Measurements from ENCODE around the gene AURKA. TPM values are rescaled to one million over a fixed set of nuclear protein-coding genes. Genes with fewer than 3 reads are reported as not detected.
"Not testable (repeated sequence)": the region's sequence is repeated elsewhere in the genome, so short reads cannot be mapped to it uniquely, and the experiment has no call there.

The AURKA gene
- total and polyA plus RNA-seq, 9 of the 15 experiments (the other 6 are each of a cell fraction or from before 2014, with no cell fraction given) = 72.7 to 162 (median 113) TPM

GRCh38 chr20:56342783-56343182, 49.2 kb downstream of the AURKA start:
- Histone ChIP-seq H4K20me1 (replicated peaks; ENCODE audit: control insufficient read depth, insufficient read depth, low read length) (no peaks in the 10 kb centered on the region), H3K4me2 (ENCODE audit: insufficient read depth, low read length) (no peak overlapping the region), H3K27ac (ENCODE audit: extremely low read depth, low read depth, low read length) (no peak overlapping the region), H3K9me1 (ENCODE audit: control insufficient read depth, insufficient read depth, low read length) (no peaks in the 10 kb centered on the region), H3K36me3 (ENCODE audit: control insufficient read depth, insufficient read depth, low read length) (no peaks in the 10 kb centered on the region), H3K4me1 (replicated peaks in 1 of 2; ENCODE audit: control insufficient read depth in 2 of 2, insufficient read depth in 2 of 2, low read length in 2 of 2) (peaks cover 0 to 6% of the 10 kb centered on the region in 2 experiments; a peak in 2 of 5 replicates), H3K9ac (ENCODE audit: insufficient read depth in 1 of 2, low read depth in 2 of 2, low read length in 2 of 2) (no peak overlapping the region), H2AFZ (ENCODE audit: low read depth, low read length) (no peak overlapping the region), H3K4me3 (no peak overlapping the region), H3K27me3 (ENCODE audit: control insufficient read depth in 2 of 2, insufficient read depth in 2 of 2, low read length in 2 of 2) (peaks cover 3 to 20% of the 10 kb centered on the region in 2 experiments; a peak in 2 of 5 replicates), H3K79me2 (ENCODE audit: control insufficient read depth, insufficient read depth, low read length) (no peaks in the 10 kb centered on the region), H3K9me3 (replicated peaks; ENCODE audit: control insufficient read depth, insufficient read depth, low read depth, low read length) (no peaks in the 10 kb centered on the region)
- 3% methylated on average over 3 of the region's 3 CpGs for WGBS (ENCODE audit: insufficient coverage, low coverage, missing lambda C conversion rate)
- in situ Hi-C loops (cut with MboI) (loop anchor here (10.0 kb wide), 2 partner anchors 88 to 1658 kb away; no protein-coding TSS in a partner anchor), intact Hi-C loops (cut with micrococcal nuclease) (loop anchor here (2.0 to 5.0 kb wide), 3 partner anchors 94 to 1675 kb away; partner anchors contain the start of gene MC3R)
- TF ChIP-seq ATF4 (CRISPR knock-in tag; IDR thresholded peaks at IDR 0.05) = no peak
- TF ChIP-seq ZNF583 (CRISPR knock-in tag; IDR thresholded peaks at IDR 0.05) = no peak
- TF ChIP-seq ATF2 (CRISPR knock-in tag; IDR thresholded peaks at IDR 0.05) = no peak
- no peak for TF ChIP-seq USF1 (CRISPR knock-in tag; IDR thresholded peaks at IDR 0.05)
- TF ChIP-seq NR4A1 (CRISPR knock-in tag; IDR thresholded peaks at IDR 0.05) = no peak
- TF ChIP-seq NR4A1 (tag; IDR thresholded peaks at IDR 0.05) = no peak
- TF ChIP-seq BCL6 (CRISPR knock-in tag; IDR thresholded peaks at IDR 0.05) = no peak
- TF ChIP-seq GTF2E2 (tag; IDR thresholded peaks at IDR 0.05) = no peak
- no peak for DNase-seq (ENCODE audit: extremely low read depth in 1 of 4, low spot score in 3 of 4)
- no peak for ATAC-seq
- BruUV-seq (replicated peaks) = no TSS peak
- ChIA-PET POLR2A (no interaction called here), CTCF (ENCODE audit: low intra/inter-chr PET ratio) (interaction anchor here (0.9 kb wide), 1 partner anchor 1662 kb away, joined by 3 read pairs; no protein-coding TSS in a partner anchor)
- FAIRE-seq = no peak

- DNase-seq (ENCODE audit: extremely low read depth in 1 of 4, low spot score in 3 of 4); CTCF ChIA-PET (ENCODE audit: low intra/inter-chr PET ratio); H4K20me1 ChIP-seq (replicated peaks; ENCODE audit: control insufficient read depth, insufficient read depth, low read length); H3K27me3 ChIP-seq (ENCODE audit: control insufficient read depth in 2 of 2, insufficient read depth in 2 of 2, low read length in 2 of 2); H3K27ac ChIP-seq (ENCODE audit: extremely low read depth, low read depth, low read length); BruUV-seq (replicated peaks); H3K79me2 ChIP-seq (ENCODE audit: control insufficient read depth, insufficient read depth, low read length); H3K4me1 ChIP-seq (replicated peaks in 1 of 2; ENCODE audit: control insufficient read depth in 2 of 2, insufficient read depth in 2 of 2, low read length in 2 of 2); POLR2A ChIA-PET; H3K9ac ChIP-seq (ENCODE audit: insufficient read depth in 1 of 2, low read depth in 2 of 2, low read length in 2 of 2); ATAC-seq; H3K4me2 ChIP-seq (ENCODE audit: insufficient read depth, low read length); H3K36me3 ChIP-seq (ENCODE audit: control insufficient read depth, insufficient read depth, low read length); FAIRE-seq; in situ Hi-C loops (cut with MboI); H3K9me1 ChIP-seq (ENCODE audit: control insufficient read depth, insufficient read depth, low read length); H2AFZ ChIP-seq (ENCODE audit: low read depth, low read length); intact Hi-C loops (cut with micrococcal nuclease); H3K4me3 ChIP-seq; H3K9me3 ChIP-seq (replicated peaks; ENCODE audit: control insufficient read depth, insufficient read depth, low read depth, low read length): not testable (repeated sequence)
- WGBS (ENCODE audit: insufficient coverage, low coverage, missing lambda C conversion rate) = under 1% methylated on average over 8 of the region's 8 CpGs
Observed at GRCh38 chr20:56336709-56337108, 55.3 kb downstream of the AURKA start.

All from K562 (cell line).